GM19025 (cell line): ENCODE measurements around the gene PAM.

ENCODE experiments used
- ATAC-seq: cut with Tn5 transposase; IDR thresholded peaks from one replicate; pipeline ENCODE4 v1.9.1; 2021; ENCODE audit warnings: mild to moderate bottlenecking, low read depth, moderate library complexity; ENCODE audit not compliant: unreplicated experiment

PAM gene

DNA sequence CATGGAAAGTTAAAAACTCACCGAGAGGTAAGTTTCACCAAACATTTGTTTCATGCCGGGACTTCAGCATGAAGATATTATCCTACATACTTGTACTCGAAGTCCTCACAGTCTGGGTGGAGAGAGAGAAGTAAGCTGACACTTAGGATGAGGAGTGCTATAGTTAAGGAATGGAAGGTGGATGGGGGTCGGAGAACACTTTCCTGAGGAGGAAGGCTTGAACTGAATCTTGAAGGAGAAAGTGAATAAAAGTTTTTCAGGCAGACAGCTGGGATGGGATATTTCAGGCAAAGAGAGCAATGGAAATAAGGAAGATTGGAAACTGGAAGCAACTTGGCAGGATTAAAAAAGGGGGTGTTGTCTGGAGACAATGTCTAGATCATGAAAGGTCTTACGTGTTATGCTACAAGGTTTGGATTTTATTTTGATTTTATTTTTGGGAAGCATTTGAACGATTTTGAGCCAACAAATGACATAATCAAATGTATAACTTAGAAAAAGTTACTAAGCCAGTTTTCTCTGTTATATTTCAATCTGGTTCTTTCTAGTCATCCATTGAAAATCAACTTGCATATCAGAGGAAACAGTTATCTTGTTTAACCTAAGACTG is 167.1 kb downstream of the PAM start:
- ATAC-seq: no peak

DNA sequence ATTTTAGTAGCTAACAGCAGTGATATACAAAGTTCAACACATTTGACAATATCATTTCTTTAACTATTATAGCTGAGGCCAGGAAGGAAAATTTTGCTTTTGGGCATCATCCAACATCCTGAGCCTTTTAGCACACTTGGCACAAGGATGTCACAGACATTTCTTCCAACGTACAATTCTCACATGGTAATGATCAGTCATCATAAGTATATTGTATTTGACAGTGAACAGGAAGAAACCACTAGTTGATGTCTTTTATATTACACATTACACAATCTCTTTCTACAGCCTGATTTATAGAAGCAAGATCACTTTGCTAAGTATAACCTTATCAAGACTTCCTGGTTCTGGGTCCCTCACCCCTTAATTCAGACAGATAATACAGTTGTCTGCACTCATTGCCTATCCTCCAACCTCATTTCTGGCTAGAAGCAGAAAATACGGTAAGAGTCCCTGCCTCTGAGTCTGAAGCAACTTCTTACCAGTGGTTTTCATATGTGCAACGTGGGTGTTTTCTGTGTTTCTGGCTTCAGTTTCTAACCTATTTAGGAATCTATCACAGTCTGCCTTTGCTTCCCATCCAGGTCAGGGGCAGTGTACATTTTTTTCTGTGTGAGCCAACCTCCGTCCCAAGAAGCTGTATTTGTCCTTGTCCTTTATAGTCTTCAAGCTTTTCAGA is 167.8 kb downstream of the PAM start:
- ATAC-seq: no peak

DNA sequence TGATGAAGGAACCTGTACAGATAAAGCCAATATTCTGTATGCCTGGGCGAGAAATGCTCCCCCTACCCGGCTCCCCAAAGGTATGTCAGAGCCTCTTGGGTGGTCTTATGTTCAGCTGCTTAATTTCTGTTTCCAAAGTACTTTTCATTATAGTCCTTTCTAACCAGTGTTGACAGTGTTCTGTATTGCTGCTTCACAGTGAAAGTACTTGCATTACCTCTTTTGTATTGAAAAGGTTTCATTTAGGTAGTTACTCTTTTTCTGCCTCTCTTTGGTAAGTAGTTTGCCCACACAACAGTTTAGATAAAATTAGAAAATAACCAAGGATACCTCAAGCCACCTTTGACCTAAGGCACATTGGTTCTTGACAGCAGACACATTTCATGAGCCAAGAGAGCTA is 169.9 kb downstream of the PAM start:
- ATAC-seq: no peak

DNA sequence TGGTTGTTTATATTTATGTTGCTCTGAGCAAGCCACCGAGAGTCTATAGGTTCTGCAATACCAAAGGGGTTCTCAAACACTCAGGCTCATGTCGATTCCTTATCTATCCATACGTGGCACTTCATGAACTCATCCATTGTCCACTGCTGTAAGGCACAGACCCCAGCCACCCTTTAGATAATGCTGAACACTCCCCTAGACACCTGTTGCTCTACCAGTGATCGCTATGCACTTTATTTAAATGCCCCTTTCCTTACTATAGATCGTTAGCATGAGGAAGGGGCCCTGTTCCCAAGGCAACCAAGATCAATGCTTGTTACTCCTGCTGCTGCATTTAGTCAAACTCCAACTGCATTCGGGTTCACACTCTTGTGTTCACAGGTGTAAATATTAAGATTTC is 171.9 kb downstream of the PAM start:
- ATAC-seq: no peak

DNA sequence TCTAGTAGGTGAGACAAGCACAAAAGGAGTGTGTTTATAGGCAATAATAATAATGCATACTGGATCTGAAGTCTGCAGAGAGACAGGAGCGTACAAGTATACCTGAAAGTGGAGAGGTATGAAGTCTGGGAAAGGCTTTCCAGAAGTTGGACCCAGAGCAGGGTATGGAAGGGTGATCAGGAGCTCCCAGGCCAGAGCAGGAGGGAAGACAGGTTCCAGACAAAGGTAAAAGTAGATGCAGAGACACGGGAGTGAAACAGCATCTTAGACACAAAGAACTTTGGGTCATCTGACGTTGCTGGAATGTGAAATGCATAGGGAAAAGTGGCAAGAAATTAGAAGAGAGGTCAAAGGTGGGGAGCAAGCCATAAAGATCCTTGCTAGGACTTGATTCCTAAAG is 175.1 kb downstream of the PAM start:
- no peak for ATAC-seq

DNA sequence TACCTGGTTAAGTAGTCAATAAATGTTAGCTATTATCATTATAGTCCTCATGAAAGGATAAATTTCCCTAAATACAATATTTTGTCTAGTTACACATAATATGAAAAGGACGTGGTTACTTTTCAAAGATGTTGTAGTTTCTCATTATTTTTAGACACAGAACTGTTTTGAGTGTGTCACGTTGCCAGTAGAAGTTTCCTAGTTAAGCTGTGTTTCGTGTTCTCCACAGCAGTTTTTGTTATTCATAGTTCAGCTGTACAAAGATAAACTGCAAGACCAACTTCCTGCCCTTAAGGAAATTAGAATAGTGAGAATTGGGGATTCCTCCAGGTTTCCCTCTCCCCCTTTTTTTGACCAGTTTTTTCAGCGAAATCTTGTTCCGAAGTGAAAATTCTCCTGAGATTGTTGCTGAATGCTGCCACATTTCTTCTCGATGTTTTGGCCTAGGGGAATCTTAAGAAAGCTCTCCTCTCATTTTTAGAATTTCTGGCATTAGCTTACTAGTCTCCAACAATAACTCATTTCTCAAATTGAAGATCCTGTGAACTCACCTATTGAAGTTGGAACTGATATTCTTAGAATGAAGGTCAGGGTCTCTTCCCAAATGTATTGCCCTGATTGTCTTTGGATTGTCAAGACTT is 176.1 kb downstream of the PAM start:
- no peak for ATAC-seq

DNA sequence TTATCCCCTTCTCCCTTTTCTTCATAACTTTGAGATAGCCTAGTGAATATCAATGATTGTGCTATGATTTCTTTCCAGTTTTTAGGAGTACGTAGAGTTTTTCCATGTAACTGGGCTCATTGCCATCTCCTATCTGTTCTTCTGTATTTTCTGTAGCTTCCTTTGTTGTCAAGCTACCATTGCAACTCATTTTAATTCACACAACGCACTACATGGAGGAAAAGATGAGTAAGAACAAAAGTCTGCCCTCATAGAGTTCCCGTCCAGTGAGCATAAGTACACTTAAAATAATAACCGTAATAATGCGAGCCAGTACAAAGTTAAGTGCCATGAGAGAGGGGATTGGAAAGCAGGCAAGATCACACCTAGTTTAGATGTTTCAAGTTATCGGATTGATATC is 177.7 kb downstream of the PAM start:
- no peak for ATAC-seq

DNA sequence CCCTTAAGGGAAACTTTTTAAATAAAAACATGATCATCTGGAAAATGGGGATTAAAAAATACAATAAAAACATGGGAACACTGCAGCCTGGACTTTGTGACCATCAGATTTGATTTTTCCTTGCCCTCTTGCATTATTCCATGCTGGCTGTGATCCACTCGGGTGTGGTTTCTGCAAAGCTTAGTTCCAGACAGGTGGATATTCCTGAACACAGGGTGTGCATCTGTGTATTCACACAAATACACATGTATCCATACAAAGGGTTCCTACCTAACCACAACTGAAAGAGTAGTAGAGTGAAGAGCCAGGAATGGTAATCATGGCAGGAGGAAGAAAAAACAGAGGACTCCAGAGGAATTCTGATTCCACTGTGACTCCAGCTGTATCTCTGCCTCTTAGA is 178.2 kb downstream of the PAM start:
- no peak for ATAC-seq

DNA sequence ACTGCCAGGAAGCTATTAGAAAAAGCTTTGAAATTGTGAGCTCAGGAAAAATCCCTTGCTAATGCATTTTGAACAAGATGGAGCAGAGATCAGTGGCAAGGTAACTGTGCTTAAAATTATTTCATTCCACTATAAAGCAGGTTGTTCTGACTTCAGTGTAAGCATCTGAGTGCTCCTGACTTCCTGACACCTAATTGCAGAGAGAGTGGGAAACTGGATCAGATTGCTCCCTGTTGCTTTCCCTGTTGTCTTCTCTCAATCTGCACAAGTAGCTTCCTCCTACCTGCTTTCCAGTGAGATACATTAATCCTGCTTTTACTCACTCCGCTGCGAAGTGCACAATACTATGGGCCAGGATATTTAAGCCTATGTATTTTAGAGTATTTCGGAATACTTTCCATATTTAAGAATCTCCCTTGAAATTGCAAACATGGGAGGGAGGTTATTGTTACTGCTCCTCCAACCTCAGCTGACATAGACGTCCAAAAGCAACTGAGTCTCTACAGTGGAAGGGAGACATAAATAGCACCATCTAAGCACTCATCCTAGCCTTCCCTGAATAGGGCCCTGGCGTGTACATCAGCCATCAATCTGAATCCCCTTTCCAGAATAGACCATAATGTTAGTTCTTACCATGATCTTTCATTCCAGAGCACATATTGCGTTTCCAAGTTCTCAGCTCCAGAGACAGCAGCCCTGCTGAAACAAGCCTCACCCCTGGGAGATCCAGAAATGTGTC is 178.8 kb downstream of the PAM start:
- ATAC-seq: no peak

DNA sequence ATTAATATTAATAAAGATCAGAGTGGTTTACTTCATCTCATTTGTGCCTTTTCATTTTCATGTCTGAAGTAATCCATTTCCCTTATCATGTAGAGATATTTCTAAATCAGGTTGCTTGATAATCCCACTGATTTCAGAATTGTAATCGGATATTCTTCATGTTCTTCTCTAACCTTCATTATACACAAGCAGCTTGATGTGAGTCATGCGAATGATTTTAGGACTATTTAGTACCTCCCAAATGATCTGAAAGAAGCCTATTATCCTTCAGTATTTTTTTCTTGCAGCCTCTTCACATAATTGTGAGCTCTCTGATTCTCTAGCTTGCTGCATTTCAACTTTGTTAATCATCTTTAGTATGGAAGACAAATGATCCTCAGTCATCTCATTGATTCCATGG is 182.8 kb downstream of the PAM start:
- no peak for ATAC-seq

DNA sequence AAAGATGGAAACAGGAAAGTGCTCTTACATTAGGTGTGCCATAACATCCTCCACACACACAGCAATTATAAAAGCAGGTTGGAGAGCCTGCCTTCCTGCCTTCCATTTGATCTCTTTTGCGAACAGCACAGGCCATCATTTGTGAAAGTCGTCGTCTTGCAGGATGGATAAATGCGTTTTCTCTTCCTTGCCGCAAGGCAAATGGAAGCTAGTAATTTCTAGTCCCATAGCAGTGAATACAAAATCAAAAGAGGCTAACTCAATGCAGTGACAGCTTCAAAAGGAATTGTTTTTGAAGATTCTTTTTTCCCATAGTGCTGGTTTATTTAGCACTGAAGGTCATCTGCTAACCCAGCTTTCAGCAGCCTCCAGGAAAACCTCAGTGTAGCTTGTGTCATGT is 186.0 kb downstream of the PAM start:
- ATAC-seq: no peak

DNA sequence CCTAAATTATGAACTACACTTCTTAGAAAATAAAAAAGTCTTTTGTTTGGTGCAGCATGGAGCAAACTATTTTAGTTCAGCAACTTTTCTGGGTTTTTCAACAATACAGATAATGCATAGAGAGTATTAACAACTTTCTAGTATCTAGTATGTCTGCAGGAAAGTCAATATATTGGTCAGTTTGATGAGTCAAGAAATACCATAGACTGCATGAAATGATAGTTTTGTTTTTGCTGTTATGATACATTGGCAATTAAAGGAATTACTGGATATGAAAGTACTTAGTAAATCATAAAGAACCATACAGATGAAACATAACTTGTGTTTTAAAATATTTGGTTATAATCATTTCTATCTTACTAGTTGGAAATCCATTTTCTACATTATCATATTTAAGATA is 191.3 kb downstream of the PAM start:
- ATAC-seq: no peak

DNA sequence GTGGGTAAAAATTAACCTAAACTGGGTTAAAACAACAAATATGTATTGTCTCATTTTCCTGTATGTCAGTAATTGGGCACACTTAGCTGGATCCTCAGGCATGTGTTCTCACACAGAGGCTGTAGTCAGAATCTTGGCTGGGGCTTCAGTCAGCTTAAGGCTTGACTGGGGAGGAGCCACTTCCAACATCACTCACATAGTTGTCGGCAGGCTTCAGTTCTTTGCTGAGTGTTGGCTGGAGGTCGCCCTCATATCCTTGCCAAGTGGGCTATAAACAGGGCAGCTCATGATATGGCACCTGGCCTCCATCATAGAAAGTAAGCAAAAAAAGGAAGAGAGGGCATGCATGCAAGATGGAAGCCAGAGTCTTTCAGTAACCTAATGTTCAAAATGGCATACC is 191.9 kb downstream of the PAM start:
- no peak for ATAC-seq

DNA sequence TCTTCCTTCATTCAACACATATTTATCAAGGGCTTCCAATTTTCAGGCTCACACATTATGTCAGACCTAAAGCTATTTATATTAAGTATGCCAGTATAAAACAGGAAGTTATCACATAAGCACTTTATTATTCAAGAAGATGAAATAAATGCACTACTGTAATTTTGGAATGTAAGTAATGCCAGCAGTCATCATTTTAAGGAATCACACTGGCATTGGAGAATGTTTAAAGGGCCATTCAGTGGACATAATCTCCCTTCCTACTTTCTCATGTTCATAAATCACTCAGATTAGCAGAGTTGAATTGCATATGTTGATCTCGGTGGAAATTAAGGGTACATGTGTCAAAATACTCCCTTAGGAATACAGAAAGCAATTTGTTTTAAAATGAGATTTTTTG is 200.4 kb downstream of the PAM start:
- no peak for ATAC-seq

DNA sequence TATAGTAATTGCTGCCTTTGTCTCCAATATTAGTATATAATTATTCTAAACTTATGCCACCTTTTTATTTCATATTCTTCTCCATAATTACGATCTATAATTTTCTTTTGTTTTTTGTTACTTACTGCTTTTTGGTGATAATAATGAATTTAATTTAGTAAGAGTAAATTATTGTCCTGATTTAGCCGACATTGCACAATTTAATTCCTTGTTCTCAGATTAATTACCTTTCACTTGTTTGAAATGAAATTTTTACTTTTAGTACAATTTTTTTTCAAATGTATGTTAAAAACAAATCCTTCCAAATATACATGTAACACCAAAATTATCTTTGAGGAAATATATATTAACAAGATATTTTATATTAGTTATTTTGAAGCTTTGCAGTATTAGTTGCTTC is 201.5 kb downstream of the PAM start:
- no peak for ATAC-seq

DNA sequence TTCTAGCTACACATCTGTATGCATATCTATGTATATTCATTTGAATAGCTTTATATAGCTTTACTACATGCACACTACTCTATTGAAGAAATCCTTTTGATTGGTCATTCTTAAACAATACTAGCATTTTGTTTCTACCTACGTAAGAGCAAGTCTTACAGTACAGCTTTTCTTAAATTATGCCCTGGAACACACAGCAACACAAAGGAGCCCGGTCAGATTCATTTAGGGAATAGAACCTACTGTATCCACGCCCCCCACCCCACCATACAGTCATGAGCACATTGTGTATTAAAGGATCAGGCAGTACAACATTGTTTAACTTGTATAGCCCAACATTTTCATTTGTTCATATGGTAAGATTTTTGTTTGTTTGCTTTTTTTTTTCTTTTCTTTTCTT is 202.0 kb downstream of the PAM start:
- ATAC-seq: no peak

DNA sequence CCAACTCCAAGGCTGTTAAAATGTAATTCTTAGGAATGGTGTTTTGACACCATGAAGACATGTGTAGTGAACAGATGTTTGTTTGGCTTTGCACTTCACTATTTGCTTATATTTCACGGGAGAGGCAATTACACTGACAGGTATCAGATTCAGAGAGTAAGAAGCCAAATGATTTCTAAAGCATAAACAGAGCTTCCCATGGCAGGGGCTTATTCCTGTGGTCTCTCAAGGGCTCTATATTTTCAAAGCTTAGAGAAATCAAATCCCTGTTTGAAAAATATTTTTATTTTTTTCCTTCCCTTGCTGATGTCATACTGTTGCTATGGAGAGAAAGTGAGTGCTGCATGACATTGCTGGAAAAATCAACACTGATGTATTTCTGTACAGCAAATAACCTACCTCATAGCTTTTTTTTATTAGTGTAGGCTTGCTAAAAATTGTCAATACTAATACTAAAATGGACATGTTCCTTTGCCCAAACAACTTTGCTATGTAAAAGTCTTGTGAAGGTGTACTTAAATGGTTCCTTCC is 203.4 kb downstream of the PAM start:
- no peak for ATAC-seq

DNA sequence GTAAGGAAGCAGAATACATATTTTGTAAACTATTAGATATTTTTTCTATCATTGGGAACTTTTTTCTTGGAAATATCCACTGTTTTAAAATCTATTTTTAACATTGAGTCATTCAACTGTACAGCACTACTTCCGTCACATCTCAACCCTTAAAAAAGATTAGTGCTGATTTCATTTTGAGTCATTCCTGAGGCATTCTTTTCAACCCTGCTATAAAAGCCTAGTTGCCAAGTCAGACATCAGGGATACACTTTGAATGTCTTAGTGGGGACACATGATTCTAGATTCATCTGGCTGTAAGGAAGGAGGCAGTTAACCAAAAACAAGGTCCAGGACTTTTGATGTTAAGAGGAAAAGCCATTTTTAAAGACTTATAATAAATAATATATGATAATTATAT is 203.9 kb downstream of the PAM start:
- ATAC-seq: no peak

DNA sequence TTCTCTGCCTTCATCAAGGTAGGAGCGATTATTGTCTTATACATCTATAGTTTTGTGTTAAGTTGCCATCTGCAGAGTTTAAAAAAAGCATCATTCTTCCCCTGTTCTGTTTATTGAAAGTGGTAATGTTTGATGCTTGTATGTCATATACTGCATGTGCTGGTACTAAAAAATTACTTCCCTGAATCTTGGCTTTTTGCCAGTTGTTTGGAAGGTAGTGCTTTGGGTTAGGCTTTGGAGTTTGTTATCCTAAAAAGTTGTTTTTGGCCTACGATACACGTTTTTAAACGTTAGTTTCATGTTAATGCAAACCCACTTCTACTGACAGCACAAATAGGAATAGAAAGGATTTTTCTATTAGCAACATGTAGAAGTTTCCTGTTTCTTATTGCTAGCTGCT is 206.6 kb downstream of the PAM start:
- no peak for ATAC-seq

DNA sequence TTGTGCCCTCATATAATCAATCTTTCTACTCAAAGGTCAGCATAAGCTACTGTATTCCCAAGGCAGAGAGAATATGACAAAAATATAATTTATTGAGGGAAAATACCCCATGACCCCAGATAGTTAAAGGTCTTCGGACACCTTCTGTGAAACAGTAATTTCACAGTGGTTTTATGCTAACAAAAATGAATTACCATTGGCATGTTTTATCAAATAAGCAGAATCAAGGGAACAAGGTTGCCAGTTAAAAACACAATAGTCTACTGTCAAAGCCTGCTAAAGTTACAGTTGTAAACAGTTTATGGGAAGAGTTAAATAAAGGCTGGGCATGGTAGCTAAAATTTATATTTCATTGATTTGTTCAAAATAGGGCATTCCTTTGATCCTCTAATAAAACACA is 210.5 kb downstream of the PAM start:
- ATAC-seq: no peak

DNA sequence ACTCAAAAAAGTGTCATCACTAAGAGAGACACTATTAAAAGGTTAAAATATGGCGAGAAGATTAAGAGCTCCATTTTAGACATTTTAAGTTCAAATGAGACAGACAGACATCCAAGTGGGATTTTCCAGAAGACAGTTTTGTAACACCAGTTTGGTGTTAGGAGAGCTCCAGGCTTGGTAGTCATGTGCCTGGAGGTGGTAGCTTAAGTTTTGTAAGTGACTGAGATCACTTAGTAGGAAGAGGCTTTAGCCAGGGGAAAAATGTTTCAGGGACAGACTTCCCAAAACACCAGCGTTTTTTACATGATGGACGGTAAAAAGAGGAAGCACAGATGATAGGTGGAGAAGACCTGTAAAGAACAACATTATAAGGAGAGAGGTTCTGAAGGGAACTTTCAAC is 214.5 kb downstream of the PAM start:
- no peak for ATAC-seq
